Bronchial epithelial cell (primary cell): ENCODE results near the gene SKAP2. TPM values are rescaled to one million over a fixed set of nuclear protein-coding genes. Genes with fewer than 3 reads are reported as not detected.

Experiments used
- DNase-seq: peaks from one replicate; pipeline ENCODE4 v3.0.0-alpha.2; 2010; ENCODE audit warnings: low read depth
- FAIRE-seq: peaks from 2 replicates; lab custom pipeline; 2011; peaks lifted over from hg19 to GRCh38; lab: Jason Lieb, UNC
- H3K27me3 ChIP-seq: 2 replicates; pipeline ENCODE4 v1.5.1; 2011; ENCODE audit warnings: low read length; ENCODE audit not compliant: control insufficient read depth, insufficient read depth
- H3K36me3 ChIP-seq: 2 replicates; pipeline ENCODE4 v1.5.1; 2011; ENCODE audit warnings: low read length; ENCODE audit not compliant: control insufficient read depth, insufficient read depth
- H3K4me3 ChIP-seq: 2 replicates; pipeline ENCODE4 v1.5.1; 2011; ENCODE audit warnings: mild to moderate bottlenecking, low read depth, low read length, control low read depth
- total RNA-seq: library from RNA; depleted of rRNA; stranded (reverse); fragments of >200 nt; gene quantifications from 2 replicates; pipeline ENCODE4 v1.2.1, GENCODE V29; 2014
- TF ChIP-seq, protein P1 (sequence below): IDR thresholded peaks from 2 replicates; pipeline ENCODE4 v1.5.1; 2011; ENCODE audit warnings: mild to moderate bottlenecking, moderate library complexity, low read length, control low read depth, inconsistent platforms; ENCODE audit not compliant: insufficient read depth, severe bottlenecking

SKAP2 gene, protein sequence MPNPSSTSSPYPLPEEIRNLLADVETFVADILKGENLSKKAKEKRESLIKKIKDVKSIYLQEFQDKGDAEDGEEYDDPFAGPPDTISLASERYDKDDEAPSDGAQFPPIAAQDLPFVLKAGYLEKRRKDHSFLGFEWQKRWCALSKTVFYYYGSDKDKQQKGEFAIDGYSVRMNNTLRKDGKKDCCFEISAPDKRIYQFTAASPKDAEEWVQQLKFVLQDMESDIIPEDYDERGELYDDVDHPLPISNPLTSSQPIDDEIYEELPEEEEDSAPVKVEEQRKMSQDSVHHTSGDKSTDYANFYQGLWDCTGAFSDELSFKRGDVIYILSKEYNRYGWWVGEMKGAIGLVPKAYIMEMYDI
- 2.1 and 3.3 TPM in 2 replicates for total RNA-seq

DNA sequence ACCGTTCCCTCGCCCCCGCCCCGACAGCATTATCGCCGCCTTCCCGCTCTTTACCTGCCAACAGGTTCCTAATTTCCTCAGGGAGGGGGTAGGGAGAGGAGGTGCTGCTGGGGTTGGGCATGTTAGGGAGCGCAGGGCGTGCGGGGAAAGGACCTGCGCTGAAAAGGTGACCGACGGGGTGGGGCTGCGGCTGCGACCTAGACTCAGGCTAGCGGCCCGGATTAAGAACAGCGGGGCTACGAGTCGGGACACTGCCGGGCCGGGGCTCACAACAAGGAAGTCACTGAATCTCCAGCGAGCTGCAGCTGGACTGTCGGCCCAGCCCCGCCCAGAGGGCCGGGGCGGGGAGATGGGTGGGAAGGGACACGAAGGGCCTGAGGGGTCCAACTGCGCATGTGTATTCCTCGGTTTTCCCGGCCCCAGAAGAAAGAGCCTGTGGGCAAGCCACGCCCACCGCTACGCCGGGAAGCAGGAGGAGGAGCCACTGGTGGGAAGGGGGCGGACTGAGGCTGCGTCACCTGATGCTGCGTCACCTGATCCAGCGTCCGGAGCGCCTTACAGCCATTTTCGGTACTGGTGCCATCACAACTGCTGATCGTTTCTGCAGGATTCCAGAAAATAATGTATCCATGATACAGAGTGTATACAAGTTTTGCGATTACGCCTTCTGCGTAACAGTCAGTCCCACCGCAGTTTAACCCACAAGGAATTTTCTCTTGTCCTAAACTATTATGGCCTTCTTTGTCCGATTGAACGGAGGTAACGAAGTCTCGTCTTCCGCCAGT, at the start of gene SKAP2:
TSS of gene SKAP2 (minus strand) at position 282 of the 785 bp plus-strand sequence. CDS start at position 121, 161 bp downstream.
- Histone ChIP-seq H3K27me3 (peaks cover 4% of the 10 kb centered on the region), H3K36me3 (no peaks in the 10 kb centered on the region), H3K4me3 (peak within 1 kb of the TSS; percentile 87)
- FAIRE-seq (peak; percentile 96), DNase-seq (peak; percentile 95)
- TF ChIP-seq, protein P1, sequence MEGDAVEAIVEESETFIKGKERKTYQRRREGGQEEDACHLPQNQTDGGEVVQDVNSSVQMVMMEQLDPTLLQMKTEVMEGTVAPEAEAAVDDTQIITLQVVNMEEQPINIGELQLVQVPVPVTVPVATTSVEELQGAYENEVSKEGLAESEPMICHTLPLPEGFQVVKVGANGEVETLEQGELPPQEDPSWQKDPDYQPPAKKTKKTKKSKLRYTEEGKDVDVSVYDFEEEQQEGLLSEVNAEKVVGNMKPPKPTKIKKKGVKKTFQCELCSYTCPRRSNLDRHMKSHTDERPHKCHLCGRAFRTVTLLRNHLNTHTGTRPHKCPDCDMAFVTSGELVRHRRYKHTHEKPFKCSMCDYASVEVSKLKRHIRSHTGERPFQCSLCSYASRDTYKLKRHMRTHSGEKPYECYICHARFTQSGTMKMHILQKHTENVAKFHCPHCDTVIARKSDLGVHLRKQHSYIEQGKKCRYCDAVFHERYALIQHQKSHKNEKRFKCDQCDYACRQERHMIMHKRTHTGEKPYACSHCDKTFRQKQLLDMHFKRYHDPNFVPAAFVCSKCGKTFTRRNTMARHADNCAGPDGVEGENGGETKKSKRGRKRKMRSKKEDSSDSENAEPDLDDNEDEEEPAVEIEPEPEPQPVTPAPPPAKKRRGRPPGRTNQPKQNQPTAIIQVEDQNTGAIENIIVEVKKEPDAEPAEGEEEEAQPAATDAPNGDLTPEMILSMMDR, result no peak

DNA sequence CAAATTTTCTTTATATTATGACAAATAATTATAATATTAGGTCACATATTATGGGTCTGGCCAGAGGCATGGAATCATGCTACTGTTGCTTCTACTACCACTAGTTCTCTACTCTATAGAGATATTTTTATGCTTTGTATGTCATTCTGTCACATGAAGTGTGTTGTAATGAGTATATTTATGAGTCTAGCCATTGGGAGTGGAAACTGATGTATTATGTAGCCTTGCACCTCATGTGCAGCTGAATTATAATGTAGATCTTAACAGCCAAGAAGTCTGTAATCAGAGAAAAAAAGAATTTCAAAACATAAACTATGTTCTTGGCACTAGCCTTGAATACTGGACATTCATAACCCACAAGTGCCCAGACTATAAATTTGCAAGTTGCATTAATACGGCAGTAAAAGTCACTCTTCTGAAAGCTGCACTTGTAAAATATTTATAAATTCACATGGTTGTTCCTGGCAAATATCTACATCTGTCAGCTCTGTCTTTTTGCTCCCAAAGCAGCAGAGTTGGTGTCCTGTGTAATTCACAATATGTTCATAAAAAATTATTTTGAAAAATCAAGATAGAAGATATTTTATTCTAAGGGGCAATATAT, 48.6 kb upstream of the SKAP2 start:
- TF ChIP-seq, protein P1, result no peak
- no peaks in the 10 kb centered on the region for H3K36me3 ChIP-seq
- no peaks in the 10 kb centered on the region for H3K27me3 ChIP-seq
- DNase-seq (no peak), FAIRE-seq (no peak)
- no peak overlapping the region for H3K4me3 ChIP-seq

DNA sequence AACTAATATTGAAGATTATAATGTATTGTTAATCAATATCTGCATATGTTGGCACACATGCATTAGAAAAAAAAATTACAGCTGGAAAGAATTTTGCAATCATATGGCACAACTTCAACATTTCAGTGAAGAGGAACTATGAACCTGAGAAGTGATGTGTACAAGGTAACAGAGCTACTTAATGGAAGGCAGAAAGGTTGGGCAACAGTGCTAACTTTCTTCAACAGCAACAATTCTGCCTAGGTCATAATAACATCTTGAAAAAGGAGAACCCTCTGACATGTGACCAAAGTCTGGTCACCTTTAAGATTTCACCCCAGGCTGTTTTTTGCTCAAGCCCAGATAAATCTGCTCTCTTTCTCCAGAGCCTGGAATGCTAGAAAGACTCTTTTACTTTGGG, 47.9 kb upstream of the SKAP2 start:
- peak; percentile 41 for DNase-seq
- H3K36me3 ChIP-seq, result no peaks in the 10 kb centered on the region
- no peak overlapping the region for H3K4me3 ChIP-seq
- H3K27me3 ChIP-seq, result no peaks in the 10 kb centered on the region
- TF ChIP-seq, protein P1, result no peak
- FAIRE-seq, result no peak

DNA sequence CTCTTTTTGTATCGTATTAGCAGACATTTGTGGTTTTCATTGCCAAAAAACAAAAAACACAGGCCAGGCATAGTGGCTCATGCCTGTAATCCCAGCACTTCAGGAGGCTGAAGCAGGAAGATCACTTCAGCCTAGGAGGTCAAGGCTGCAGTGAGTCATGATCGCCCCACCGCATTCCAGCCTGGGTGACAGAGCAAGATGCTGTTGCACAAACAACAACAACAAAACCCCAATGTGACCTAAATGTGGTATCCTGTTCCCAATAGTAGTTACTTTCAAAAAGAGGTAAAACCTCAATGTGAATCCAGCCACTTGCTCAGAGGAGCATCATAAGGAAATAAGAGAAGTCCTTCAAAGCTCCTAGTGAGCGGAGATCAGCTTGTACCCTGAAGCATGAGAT, 45.8 kb upstream of the SKAP2 start:
- Histone ChIP-seq H3K27me3 (no peaks in the 10 kb centered on the region), H3K4me3 (no peak overlapping the region), H3K36me3 (no peaks in the 10 kb centered on the region)
- TF ChIP-seq, protein P1, result no peak
- FAIRE-seq, result no peak
- peak; percentile 80 for DNase-seq

DNA sequence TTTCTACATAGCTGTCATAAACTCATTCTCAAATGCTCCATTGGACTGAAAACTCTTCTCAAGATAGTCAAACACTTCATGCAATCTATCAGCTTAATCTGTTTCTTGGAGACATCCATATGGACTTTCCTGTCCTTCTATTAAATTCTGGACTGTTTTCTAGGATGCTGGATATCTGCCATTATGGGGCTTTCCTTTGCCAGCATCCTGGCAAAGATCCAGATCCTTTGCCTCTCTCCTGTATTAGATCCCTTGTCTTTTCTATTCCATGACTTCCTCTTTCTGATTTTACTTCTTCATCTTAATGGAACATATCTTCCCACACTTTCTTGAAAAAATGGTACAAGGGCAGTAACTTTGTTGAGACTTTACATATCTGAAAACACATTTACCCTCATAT, 35.9 kb upstream of the SKAP2 start:
- TF ChIP-seq, protein P1, result no peak
- DNase-seq (no peak), FAIRE-seq (no peak)
- H3K36me3 ChIP-seq, result no peaks in the 10 kb centered on the region
- H3K27me3 ChIP-seq, result no peaks in the 10 kb centered on the region
- H3K4me3 ChIP-seq, result no peak overlapping the region
